Adrenal gland (tissue), 5 donors: ENCODE results near the gene DMRTA2.

Experiments
- CTCF ChIP-seq, 6 experiments: fragments of 450-650 bp in 4 of 6; fragments of 200-600 bp in 2 of 6; sonication (generic) in 1 of 6; IDR thresholded peaks; 1 replicate in 5 of 6; 2 replicates in 1 of 6; pipeline versions ENCODE4 v1.5.1 to v1.8.0; 2016 to 2021; ENCODE audit warnings: antibody characterized with exemption in 6 of 6, mild to moderate bottlenecking in 2 of 6, moderate library complexity in 1 of 6
- POLR2A ChIP-seq, 2 donors: fragments of 450-650 bp; IDR thresholded peaks; one replicate each; pipeline ENCODE4 v1.6.1; 2017; ENCODE audit warnings: antibody characterized with exemption in 2 of 2, mild to moderate bottlenecking in 2 of 2, moderate library complexity in 1 of 2
- donor health status: DM: no; HTN: no; CAD: no.

DNA sequence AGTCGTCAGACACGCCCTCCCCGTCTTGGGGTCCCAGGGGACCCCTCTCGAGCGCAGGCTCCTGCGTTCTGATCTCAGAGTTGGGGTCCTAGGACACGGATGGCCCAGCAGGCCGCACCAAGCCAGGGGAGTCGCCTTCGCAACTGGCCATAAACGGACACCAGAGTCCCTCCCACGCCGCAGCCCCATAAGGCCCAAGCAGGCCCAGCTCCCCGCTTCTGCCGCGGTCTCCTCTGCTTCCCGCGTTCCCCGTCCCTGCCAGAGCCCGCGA is 633 bp downstream of the DMRTA2 start:
- no peak for TF ChIP-seq POLR2A (IDR thresholded peaks at IDR 0.05)
- TF ChIP-seq CTCF (IDR thresholded peaks at IDR 0.05) = no peak
